Measurements from ENCODE around the gene OGFOD2. TPM values are rescaled to one million over a fixed set of nuclear protein-coding genes. Genes with fewer than 3 reads are reported as not detected.

OGFOD2 gene
- polyA plus RNA-seq, 4 donors = 10.0 to 22.9 (median 13.8) TPM

DNA sequence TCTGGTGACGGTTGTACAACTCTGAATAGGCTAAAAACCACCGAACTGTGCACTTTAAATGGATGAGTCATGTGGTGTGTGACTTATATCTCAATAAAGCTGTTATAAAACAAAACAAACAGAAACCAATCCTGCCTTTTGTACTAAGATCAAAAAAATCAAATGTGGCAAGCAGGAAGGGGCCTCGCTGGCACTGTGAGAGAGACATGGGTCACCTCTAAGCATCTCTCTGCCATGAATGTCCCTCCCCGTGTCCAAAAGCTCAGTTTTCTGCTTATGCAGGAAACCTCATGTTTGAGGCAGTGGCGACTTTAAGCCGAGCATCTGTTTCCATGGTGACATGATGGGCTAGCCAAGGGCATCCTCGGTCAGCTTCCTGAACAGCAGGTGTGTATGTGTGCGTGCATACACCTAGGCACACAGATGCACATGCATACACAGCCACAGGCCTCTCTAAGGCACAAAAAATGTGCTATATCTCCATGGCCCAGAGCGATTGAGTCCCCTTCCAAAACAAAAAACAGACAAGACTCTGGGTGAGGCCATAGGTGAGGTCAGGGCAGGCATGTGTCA is 49.9 kb downstream of the OGFOD2 start:
- no peak for DNase-seq (ENCODE audit: low read depth in 4 of 4, low spot score in 3 of 4)

DNA sequence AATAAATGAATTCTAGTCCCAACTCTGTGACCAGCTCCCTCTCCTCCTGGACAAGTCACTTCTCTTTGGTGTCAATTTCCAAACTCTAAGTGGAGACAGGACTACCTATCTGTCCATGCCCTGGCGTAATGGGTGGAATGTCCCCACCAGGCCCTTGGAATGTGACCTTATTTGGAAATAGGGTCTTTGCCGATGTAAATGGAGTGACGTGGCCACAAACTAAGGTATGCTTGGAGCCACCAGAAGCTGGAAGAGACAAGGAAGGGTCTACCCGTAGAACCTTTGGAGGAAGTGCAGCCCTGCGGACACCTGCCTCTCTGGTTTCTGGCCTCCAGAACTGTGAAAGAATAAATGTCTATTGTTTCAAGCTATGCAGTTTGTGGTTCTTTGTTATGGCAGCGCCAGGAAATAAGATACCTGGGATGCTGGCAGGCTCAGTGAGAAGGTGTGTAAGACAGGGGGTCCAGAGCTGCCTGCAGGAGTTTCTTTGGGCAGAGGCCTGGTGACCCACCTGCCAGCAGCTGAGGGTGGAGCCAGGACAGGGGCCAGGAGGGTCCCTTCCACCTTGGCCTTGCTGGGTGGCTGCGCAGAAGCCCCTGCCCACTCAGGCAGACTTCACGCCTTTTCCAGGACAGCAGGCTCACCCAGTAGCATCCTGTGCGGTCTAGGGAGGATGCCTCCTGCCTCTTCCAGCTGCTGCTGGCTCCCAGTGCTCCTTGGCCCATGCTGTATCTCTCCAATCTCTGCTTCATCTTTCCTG is 51.2 kb downstream of the OGFOD2 start:
- DNase-seq (ENCODE audit: low read depth in 4 of 4, low spot score in 3 of 4) = no peak

DNA sequence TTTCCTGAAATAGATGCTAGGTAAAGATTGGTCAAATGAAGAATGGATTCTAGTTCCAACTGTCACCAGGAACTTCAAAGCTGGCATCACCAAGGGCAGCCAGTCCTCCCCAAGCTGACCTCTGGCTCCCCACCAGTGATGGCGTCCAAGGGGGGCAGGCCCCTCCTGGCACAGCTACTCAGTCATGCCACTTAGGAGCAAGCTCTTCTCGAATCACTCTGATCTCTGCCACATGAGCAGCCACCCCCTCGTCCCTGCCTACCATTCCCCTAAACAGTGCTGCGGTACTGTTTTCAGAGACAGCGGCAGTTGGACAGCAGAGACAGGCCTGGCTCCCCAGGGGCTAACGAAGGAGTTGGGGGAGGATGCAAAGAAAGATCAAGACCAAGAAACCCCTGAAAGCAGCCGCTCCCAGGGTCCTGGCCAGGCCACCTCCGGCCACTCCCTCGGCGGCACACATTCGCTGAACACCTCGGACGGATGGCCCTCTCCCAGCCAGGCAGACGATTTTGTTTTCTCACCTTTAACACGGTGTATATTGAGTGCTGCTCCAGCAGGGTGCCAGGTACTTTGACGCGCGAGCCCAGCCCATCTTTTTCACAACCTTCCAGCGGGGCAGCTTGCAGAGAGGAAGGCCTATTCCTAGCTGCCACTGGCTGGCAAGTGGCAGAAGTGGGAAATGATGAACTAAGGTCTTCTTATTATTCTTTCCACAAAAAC is 52.8 kb downstream of the OGFOD2 start:
- no peak for DNase-seq (ENCODE audit: low read depth in 4 of 4, low spot score in 3 of 4)

DNA sequence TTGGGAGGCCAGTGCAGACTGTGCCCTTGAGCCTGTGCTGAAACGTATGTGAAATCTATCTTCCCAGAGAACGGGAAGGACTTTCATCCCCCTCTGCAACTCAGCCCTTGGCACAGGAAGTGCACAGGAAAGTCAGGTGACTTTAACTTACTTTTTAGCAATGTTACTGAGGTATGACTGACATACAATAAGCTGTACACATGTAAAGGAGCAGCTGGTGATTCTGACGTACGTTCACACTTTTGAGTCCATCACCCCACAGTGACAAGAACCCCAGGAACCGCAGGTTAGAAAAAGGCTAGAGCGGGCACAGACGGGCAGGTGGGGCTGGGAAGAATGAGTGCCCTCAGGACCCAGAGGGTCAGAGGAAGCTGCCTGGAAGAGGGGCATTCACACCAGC is 53.4 kb downstream of the OGFOD2 start:
- DNase-seq (ENCODE audit: low read depth in 4 of 4, low spot score in 3 of 4) = no peak

DNA sequence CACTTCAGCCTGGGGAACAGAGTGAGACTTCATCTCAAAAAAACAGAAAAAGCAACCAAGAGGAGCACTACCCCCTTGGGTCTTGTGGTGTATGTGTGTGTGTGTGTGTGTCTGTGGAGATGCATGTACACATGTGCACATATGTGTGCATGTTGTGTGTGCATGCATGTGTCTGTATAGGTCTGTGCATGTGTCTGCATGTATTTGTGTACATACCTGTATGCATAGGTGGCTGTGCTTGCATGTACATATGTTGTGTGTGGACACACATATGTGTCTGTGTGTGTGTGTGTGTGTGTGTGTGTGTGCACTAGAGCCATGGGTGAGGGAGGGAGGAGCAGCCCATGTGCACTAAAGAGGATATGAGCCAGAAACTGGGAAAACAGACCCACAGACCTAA is 54.5 kb downstream of the OGFOD2 start:
- no peak for DNase-seq (ENCODE audit: low read depth in 4 of 4, low spot score in 3 of 4)

Other genes starting within 250 kb of the OGFOD2 start
- 1 to 10 TPM; 2.5 to 7.8 (median 3.1) TPM for gene HCAR1, start 244.4 kb upstream of the OGFOD2 start, polyA plus RNA-seq (ENCODE audit: insufficient read length in 4 of 4)
- 10 to 100 TPM; 76.4 to 94.5 (median 93.6) TPM for gene DENR, start 222.4 kb upstream of the OGFOD2 start, polyA plus RNA-seq (ENCODE audit: insufficient read length in 4 of 4)
- gene CCDC62, start 200.7 kb upstream of the OGFOD2 start, polyA plus RNA-seq (ENCODE audit: insufficient read length in 4 of 4) = under 1 TPM; 0.32 to 0.83 (median 0.39) TPM
- 100 to 1,000 TPM in 1 of 4 donors, 10 to 100 TPM in 3; 15.6 to 103 (median 60.4) TPM for gene HIP1R, start 139.8 kb upstream of the OGFOD2 start, polyA plus RNA-seq (ENCODE audit: insufficient read length in 4 of 4)
- gene VPS37B, start 79.1 kb upstream of the OGFOD2 start, polyA plus RNA-seq (ENCODE audit: insufficient read length in 4 of 4) = 10 to 100 TPM; 16.8 to 28.6 (median 23.7) TPM
- gene ABCB9, start 8.8 kb upstream of the OGFOD2 start, polyA plus RNA-seq (ENCODE audit: insufficient read length in 4 of 4) = 1 to 10 TPM; 2.6 to 9.8 (median 5.0) TPM
- 100 to 1,000 TPM; 125 to 204 (median 146) TPM for gene ARL6IP4, start 5.4 kb downstream of the OGFOD2 start, polyA plus RNA-seq (ENCODE audit: insufficient read length in 4 of 4)
- 1 to 10 TPM; 4.9 to 8.8 (median 6.6) TPM for gene PITPNM2, start 175.8 kb downstream of the OGFOD2 start, polyA plus RNA-seq (ENCODE audit: insufficient read length in 4 of 4)

All from left renal pelvis (tissue), 4 donors.